NK-92 (cell line): ENCODE measurements around the gene NXPE1.
"Not testable (repeated sequence)": the region's sequence is repeated elsewhere in the genome, so short reads cannot be mapped to it uniquely, and the experiment has no call there.

Experiments used
- DNase-seq: peaks from one replicate; lab custom pipeline; 2025; ENCODE audit not compliant: unreplicated experiment; lab: John Stamatoyannopoulos, UW

Gene NXPE1

DNA sequence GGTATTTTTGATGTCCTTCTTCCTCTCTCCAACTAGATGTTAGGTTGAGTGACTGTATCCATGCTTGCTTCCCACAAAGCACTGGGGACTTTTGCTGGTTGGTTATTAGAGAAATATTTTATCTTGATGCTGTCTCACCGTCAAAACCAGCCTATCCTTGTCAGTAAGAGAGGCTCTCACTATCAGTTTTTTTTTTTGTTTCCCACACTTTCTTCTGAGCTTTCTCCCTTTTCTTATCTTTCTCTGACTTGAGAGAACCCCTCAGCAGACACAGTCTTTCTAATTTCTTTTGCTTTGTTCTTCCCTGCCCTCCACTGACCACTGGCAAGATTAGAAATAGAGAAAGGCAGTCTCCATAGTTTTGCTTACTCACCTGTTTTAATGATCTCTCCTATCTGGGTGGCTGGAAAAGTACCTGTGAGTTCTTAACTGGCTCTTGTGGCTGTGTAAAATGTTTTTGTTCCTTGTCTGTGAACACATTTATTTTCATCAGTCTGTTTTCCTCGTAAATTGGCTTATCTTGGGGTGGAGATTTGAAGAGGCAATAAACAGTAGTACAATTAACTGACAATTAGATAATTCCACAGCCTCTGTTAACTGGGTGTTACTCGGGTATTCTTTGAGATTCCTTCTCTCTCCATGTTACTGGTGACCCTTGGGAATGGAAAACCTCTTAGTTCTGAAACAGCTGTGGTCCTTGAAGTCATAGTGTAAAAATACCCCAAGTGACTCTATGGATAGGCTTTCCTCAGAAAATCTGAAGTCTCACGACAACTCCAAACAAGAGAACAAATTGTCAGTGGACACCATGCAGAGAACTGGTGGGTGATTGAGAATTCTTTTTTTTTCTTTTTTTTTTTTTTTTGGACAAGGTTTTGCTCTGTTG lies at the start of gene NXPE1:
NXPE1 (minus strand) TSS at position 457 of the 886 bp plus-strand sequence. CDS start 8,680 bp downstream, outside the sequence.
- no peak for DNase-seq

DNA sequence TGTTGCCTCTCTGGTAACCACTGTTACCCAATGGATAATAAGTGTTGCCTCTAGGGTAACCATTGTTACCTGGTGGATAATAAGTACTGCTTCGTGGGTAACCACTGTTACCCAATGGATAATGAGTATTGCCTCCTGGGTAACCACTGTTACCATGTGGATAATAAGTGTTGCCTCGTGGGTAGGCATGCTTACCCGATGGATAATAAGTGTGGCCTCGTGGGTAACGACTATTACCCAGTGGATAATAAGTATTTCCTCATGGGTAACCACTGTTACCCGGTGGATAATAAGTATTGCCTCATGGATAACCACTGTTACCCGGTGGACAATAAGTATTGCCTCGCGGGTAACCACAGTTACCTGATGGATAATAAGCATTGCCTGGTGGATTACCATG lies 49.7 kb upstream of the NXPE1 start:
- no peak for DNase-seq

DNA sequence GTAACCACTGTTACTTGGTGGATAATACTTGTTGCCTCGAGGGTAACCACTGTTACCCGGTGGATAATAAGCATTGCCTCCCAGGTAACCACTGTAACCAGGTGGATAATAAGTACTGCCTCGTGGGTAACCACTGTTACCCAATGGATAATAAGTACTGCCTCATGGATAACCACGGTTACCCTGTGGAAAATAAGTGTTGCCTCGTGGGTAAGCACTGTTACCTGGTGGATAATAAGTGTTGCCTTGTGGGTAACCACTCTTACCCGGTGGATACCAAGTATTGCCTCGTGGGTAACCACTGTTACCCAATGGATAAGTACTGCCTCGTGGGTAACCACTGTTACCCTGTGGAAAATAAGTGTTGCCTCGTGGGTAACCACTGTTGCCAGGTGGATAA lies 48.9 kb upstream of the NXPE1 start:
- not testable (repeated sequence) for DNase-seq

DNA sequence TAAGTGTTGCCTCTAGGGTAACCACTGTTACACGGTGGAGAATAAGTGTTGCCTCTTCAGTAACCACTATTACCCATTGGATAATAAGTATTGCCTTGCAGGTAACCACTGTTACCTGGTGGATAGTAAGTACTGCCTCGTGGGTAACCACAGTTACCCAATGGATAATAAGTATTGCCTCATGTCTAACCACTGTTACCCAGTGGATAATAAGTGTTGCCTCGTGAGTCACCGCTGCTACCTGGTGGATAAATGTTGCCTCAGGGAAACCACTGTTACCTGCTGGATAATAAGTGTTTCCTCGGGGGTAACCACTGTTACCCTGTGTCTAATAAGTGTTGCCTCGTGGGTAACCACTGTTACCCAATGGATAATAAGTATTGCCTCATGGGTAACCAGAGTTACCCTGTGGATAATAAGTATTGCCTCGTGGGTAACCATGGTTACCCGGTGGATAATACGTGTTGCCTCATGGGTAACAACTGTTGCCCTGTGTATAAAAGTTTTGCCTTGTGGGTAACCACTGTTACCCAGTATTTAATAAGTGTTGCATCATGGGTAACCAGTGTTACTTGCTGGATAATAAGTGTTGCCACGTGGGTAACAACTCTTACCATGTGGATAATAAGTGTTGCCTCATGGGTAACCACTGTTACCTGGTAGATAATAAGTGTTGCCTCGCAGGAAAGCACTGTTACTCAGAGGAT lies 48.2 kb upstream of the NXPE1 start:
- no peak for DNase-seq

DNA sequence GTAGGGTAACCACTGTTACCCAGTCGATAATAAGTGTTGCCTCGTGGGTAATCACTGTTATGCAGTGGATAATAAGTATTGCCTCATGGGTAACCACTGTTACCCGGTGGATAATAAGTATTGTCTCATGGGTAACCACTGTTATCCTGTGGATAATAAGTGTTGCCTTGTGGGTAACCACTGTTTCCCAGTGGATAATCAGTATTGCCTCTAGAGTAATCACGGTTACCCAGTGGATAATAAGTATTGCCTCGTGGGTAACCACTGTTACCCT lies 47.1 kb upstream of the NXPE1 start:
- not testable (repeated sequence) for DNase-seq

DNA sequence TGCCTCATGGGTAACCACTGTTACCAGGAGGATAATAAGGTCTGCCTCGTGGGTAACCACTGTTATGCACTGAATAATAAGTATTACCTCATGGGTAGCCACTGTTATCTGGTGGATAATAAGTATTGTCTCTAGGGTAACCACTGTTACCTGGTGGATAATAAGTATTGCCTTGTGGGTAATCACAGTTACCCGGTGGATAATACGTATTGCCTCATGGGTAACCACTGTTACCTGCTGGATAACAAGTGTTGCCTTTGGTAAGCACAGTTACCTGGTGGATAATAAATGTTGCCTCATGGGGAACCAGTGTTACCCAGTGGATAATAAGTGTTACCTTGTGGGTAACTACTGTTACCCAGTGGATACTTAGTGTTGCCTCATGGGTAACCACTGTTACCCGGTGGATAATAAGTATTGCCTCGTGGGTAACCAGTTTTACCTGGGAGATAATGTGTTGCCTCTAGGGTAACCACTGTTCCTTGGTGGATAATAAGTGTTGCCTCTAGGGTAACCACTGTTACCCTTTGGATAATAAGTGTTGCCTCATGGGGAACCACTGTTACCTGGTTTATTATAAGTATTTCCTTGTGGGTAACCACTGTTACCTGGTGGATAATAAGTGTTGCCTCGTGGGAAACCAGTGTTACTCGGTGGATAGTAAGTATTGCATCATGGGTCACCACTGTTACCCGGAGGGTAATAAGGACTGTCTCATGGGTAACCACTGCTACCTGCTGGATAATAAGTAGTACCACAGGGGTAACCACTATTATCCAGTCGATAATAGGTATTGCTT lies 46.5 kb upstream of the NXPE1 start:
- no peak for DNase-seq

DNA sequence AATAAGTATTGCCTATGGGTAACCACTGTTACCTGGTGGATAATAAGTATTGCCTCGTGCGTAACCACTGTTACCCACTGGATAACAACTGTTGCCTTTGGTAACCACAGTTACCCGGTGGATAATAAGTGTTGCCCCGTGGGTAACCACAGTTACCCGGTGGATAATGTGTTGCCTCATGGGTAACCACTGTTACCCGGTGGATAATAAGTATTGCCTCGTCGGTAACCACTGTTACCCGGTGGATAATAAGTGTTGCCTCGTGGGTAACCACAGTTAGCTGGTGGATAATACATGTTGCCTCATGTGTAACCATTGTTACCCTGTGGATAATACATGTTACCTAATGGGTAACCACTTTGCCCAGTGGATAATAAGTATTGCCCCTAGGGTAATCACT lies 45.7 kb upstream of the NXPE1 start:
- no peak for DNase-seq

DNA sequence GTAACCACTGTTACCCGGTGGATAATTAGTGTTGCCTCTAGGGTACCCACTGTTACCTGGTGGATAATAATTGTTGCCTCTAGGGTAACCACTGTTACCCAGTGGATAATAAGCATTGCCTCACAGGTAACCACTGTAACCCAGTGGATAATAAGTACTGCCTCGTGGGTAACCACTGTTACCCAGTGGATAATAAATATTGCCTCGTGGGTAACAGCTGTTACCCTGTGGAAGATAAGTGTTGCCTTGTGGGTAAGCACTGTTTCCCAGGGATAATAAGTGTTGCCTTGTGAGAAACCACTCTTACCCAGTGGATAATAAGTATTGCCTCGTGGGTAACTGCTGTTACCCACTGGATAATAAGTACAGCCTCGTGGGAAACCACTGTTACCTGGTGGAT lies 45.2 kb upstream of the NXPE1 start:
- DNase-seq: no peak

DNA sequence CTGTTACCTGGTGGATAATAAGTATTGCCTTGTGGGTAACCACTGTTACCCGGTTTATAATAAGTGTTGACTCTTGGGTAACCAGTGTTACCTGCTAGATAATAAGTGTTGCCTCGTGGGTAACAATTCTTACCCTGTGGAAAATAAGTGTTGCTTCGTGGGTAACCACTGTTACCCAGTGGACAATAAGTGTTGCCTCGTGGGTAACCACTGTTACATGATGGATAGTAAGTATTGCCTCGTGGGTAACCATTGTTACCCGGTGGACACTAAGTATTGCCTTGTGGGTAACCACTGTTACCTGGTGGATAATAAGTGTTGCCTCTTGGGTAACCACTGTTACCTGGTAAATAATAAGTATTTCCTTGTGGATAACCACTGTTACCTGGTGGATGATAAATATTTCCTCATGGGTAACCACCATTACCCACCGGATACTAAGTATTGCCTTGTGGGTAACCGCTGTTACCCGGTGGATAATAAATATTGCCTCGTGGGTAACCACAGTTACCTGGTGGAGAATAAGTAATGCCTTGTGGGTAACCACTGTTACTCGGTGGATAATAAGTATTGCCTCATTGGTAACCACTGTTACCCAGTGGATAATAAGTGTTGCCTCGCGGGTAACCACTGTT lies 44.6 kb upstream of the NXPE1 start:
- DNase-seq: no peak

DNA sequence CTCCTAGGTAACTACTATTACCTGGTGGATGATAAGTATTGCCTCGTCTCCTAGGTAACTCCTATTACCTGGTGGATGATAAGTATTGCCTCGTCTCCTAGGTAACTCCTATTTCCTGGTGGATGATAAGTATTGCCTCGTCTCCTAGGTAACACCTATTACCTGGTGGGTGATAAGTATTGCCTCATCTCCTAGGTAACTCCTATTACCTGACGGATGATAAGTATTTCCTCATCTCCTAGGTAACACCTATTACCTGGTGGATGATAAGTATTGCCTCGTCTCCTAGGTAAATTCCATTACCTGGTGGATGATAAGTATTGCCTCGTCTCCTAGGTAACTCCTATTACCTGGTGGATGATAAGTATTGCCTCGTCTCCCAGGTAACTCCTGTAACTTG lies 43.5 kb upstream of the NXPE1 start:
- not testable (repeated sequence) for DNase-seq

DNA sequence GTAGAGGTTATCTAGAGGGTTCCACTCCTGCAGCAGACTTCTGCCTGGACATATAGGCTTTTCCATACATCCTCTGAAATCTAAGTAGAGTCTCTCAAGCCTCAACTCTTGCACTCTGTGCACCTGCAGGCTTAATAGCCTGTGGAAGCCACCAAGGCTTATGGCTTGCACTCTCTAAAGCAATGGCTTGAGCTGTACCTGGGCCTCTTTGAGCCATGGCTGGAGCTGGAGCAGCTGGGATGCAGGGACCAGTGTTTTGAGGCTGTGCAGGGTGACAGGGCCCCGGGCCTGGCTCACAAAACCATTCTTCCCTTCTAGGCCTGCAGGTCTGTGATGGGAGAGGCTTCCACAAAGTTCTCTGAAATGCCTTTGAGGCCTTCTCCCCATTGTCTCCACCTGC lies 38.8 kb upstream of the NXPE1 start:
- DNase-seq: no peak

DNA sequence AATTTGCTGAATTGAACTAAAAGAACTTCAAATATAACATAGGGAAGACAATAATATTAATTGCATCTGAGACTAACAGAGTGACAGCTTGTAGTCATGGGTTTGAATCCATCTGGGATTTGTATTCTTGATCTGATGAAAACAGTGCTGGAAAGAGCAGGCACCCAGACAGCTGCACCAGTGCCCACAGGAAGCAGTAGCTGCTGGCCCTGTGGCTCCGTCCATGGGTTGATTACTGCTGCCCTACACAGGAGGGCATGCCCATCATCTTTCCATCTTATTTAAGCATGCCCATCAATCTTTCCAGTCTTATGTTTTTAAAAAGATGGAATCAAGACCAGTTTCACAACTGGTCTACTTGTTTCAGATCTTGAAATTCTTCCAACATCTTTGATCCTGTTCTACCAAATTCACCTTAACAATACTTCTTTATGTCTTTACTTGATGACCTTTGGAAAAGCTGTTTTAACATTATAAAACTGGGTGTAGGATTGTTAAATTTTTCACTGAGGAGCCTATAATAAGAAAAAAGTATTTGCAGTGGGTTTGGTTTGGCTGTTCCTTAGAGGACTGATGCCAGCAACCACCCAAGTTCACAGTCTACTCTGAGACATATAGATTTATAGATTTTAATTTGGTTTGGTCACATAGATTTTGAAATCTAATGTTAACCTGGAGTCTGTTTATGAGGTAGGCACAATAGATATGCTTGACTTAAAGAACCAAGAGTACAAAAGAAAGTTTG lies 36.7 kb upstream of the NXPE1 start:
- DNase-seq: no peak

DNA sequence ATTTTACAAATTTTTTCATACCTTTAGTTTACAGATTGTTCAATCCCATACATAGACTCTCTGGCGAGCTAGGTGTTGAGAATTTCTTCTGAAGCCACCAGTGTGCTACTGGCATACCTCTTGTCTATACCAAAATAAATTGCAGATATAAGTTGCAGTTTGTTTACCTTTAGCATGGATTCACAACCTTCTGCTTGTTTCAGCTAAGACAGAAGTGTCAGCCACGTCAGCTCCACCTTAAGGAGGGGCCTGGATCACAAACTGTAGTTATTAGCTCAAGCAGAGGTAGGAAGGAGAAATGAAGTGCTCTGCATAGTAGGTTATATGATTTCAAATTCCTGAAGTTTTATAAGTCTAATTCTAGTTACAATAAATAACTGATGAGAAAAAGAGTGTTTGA lies 35.9 kb upstream of the NXPE1 start, which contains the start of gene NXPE4:
NXPE4 (minus strand) TSS at position 216 of the 400 bp plus-strand sequence. CDS start 1,027 bp downstream, outside the sequence.
- no peak for DNase-seq

DNA sequence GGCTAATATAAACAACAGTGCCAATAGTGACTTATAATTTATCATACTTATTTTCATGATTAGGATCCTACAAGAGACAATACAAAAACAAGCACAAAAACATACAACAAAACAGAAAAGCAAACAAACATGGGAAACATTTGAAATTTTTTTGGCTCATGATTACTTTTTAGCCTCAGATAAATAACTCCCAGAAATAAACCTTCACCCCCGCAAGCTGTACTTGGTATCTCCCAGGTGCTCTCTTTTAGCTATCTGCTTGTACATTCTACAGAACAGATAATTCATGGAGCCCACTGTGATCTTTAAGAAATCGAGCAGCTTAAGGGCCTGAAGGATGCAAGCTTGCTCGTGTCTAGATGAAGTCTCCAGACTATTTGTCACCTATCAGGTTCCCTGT lies 35.0 kb upstream of the NXPE1 start:
- DNase-seq: no peak

DNA sequence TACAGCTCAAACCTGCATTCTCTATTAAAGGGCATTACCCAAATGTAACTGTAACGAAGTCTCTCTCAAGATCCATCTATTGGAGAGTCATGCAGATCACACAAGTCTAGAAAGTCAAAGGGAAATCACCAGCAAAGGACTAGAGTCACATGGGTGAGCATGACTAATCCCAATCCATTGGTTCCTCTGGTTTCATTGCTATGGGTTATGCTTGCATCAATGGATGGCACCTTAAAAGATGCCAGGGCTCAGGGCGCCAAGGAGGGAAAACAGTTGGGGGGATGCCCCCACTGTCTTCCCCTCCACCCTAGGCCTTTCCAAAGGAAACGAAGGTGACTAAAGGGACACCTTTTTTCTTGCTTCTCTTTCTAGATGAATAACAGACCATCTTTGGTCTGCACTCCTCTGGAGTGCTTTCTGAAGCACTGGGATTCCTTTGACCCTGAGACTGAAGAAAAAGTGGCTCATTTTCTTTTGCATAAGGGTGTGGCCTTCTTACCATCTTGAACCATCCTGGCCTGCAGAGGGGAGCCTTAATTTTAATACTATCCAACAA lies 27.8 kb upstream of the NXPE1 start:
- no peak for DNase-seq

DNA sequence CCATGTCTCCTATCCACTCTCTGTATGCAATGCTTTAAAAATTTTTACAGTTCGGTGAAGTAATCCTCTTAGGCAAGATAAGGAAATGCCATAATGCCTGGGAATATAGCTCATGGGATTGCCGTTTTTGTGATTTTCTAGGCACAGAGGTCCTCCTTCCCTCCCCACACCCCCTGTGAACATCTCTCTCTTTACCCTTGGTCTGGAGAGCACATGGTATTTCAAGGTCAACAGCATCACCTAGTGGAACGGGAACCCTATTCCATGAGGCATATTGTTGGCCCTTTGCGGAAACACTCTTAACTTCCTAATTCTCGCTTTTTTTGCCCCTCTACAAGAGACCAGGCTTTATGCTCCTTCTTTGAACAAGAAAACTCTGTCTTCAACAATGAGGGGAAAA lies 27.1 kb upstream of the NXPE1 start:
- no peak for DNase-seq

DNA sequence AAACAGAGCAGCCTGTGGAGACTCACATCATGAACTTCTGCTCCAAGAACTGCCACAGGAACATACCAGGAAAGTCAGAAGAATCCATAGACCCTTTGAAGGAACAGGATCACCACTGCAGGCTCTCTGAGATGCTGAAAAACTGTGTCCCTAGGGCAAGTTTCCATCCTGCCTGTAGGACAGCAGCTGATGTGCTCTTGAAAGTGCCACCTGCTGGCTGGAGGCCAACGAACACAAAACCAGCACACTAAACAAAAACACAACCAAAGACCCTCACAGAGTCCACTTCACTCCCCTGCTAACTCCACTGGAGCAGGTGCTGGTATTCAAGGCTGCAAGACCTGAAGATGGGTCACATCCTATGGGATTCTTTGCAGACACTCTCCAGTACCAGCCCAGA lies 12.0 kb upstream of the NXPE1 start:
- no peak for DNase-seq

DNA sequence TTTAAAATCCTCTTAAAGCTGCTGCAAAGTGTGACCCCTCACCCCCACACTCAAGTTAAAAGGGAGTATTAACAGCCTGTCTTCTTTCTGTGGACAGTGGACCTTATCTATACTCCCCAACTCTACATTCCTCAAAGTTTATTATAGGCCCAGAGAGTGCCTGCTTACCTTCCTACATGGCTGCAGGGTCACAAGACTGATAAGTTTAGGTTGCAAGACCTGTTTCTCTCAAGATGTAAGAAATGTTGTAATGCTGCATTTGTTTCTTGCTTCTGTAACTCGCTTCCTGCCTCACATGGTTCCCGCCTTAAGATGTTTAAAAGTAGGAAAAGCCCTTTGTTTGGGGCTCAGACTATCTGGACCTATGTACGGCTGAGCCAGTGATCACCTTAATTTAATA lies 10.1 kb upstream of the NXPE1 start:
- no peak for DNase-seq

DNA sequence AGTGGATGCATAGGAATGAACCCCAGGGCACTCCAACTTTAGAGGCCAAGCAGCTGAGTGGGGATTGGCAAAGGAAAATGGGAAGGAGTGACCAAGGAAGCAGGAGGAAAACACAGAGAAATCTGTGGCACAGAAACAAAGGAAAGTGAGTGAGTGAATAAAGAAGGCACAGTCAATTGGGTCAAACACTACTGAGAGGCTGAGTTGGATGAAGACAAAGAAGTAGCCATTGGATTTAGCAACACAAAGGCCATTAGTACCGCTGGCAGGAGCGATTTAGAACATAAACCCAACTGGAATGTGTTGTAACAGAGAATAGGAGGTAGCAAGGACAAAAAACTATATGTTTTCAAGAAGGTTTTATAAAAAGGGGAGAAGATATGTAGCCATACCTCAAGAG lies 6.6 kb upstream of the NXPE1 start:
- no peak for DNase-seq

DNA sequence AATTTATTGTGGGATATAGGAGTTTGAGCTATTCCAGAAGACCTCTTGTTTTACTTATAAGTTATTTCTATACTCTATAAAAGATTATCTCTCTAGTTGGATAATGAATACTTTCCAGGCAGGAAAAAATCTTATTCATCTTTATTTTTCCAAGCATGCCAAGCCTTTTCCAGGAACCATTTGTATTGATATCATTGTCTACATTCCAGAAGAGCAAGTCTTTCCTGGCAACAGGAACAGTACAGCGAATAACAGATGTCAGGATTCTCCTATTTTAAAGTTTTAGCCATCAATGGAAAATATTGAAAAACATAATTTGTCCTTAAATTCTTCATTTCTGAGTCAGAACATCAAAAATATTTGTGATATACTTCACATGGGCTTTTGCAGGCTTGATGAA lies 5.2 kb upstream of the NXPE1 start:
- DNase-seq: no peak
